HL-60 (cell line): ENCODE results near the gene KANK4.

Experiments
- DNase-seq, 2 experiments: peaks; one replicate each; pipeline ENCODE4 v3.0.0-alpha.2; 2010 to 2020; ENCODE audit warnings: low read depth in 1 of 2, low spot score in 1 of 2
- H3K27ac ChIP-seq: fragments of 250-450 bp; sonication (Bioruptor Pico); replicated peaks from 2 replicates; pipeline ENCODE4 v1.5.1; 2020; ENCODE audit warnings: mild to moderate bottlenecking, moderate library complexity
- H3K27me3 ChIP-seq: fragments of 250-450 bp; sonication (Bioruptor Pico); 2 replicates; pipeline ENCODE4 v1.5.1; 2021; ENCODE audit warnings: mild to moderate bottlenecking, moderate library complexity; ENCODE audit not compliant: insufficient read depth, poor library complexity, severe bottlenecking
- H3K4me3 ChIP-seq: replicated peaks from 2 replicates; pipeline ENCODE4 v1.5.1; 2011; ENCODE audit warnings: mild to moderate bottlenecking, control low read depth, low read length; ENCODE audit not compliant: insufficient read depth
- CTCF ChIP-seq: IDR thresholded peaks from one replicate; pipeline ENCODE4 v1.5.1; 2011; ENCODE audit warnings: low read length, control low read depth, inconsistent platforms; ENCODE audit not compliant: insufficient read depth
- GABPA ChIP-seq: IDR thresholded peaks from 2 replicates; pipeline ENCODE4 v1.6.1; 2012; ENCODE audit warnings: low read depth
- POLR2AphosphoS5 ChIP-seq: IDR thresholded peaks from 2 replicates; pipeline ENCODE4 v1.6.1; 2012; ENCODE audit warnings: low read depth
- REST ChIP-seq: IDR thresholded peaks from 2 replicates; pipeline ENCODE4 v1.6.1; 2012; ENCODE audit warnings: low read depth; ENCODE audit not compliant: insufficient replicate concordance
- SPI1 ChIP-seq: IDR thresholded peaks from 2 replicates; pipeline ENCODE4 v1.6.1; 2012; ENCODE audit warnings: low read depth, mild to moderate bottlenecking, borderline replicate concordance

Gene KANK4

GRCh38 chr1:62198069-62198780, 121.0 kb downstream of the KANK4 start:
- H3K27me3 ChIP-seq = no peaks in the 10 kb centered on the region
- no peak for DNase-seq
- no peak overlapping the region for H3K27ac ChIP-seq
- no peak for TF ChIP-seq CTCF
- no peak for TF ChIP-seq POLR2AphosphoS5
- no peak for TF ChIP-seq REST
- no peak for TF ChIP-seq SPI1
- TF ChIP-seq GABPA = no peak
- no peak overlapping the region for H3K4me3 ChIP-seq

- TF ChIP-seq GABPA (no peak), POLR2AphosphoS5 (no peak), SPI1 (no peak), REST (no peak), CTCF (no peak)
- Histone ChIP-seq H3K4me3 (no peak overlapping the region), H3K27me3 (no peaks in the 10 kb centered on the region), H3K27ac (no peak overlapping the region)
- no peak for DNase-seq
Observed at GRCh38 chr1:62196086-62196690, 123.0 kb downstream of the KANK4 start.

GRCh38 chr1:62194651-62195544, 124.3 kb downstream of the KANK4 start, which contains the start of gene L1TD1:
TSS of gene L1TD1 (plus strand) at chr1:62194849. CDS start at chr1:62206629, 11,780 bp downstream.
- no peak for TF ChIP-seq CTCF
- no peak for TF ChIP-seq REST
- no peak for TF ChIP-seq SPI1
- TF ChIP-seq GABPA = no peak
- TF ChIP-seq POLR2AphosphoS5 = no peak
- Histone ChIP-seq H3K27me3 (no peaks in the 10 kb centered on the region), H3K27ac (no peak within 1 kb of the TSS), H3K4me3 (no peak within 1 kb of the TSS)
- no peak for DNase-seq
